ENCODE data around the gene KIAA1217.
"Not testable (repeated sequence)": the region's sequence is repeated elsewhere in the genome, so short reads cannot be mapped to it uniquely, and the experiment has no call there.

The KIAA1217 gene

DNA sequence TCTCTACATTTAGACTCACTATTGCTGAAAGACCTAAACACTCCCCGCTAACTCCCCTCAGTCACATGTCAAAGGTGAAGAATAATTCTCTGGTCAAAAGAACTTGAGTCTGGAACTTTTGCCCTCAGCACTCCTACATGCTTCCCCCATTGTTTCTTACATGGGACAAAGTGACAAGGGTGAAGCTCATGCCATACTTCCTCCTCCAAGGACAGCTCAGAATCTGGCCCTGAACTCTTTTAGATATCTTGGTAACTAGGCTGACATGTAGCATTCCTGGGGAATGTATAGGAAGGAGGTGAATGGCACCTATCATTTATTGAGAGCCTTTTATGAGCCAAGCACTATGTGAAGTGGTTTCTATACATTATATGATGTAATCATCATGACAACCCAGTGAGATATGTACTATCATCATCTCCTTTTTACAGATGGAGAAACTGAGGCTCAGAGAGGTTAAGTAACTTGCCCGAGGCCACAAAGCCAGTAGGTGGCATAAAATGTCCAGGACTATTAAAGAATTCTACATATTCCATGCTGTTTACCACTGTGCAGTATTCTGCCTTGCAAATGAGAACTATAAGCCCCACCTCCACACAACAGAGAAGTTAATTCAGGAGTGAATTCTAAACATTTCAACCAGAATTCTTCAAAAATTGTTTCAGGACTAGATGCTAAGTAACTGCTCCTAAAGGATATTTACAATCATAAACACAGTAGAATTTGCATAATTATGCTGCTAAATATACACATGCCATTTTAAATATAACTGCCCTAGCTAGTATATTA, 268.2 kb downstream of the KIAA1217 start:
- DNase-seq, result no peak

DNA sequence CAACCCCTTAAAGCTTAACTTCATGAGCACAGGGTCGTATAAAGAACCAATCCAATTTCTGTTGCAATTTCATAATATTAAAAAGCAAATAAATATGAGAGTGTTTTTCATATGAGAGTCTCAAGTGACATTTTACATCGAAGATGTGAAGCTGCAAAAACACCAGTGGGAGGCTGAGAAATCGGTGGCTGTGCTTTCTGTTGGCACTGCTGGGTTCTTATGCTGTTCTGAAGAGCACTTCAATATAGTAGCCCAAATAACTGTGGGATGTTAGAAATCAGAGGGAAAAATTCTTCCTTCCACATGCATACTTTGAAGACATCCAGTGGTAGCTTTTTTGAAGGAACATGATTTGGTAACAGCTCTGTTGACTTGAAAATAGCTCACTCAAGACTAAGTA, 269.0 kb downstream of the KIAA1217 start:
- DNase-seq, result no peak

DNA sequence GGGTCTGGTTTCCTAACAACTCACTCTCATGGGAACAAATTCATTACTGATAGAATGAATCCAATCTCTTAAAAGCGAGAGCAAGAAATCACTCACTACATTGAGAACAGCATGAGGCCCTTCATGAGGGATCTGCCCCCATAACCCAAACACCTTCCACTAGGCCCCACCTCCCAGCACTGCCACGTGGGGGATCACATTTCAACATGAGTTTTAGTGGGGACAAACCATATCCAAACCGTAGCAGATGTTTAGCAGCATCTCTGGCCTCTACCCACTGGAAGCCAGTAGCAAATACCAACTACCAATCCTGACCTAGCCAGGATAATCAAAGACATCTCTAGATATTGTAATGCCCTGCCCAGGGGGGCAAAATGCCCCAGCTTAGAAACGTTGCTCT, 270.9 kb downstream of the KIAA1217 start:
- DNase-seq, result no peak

DNA sequence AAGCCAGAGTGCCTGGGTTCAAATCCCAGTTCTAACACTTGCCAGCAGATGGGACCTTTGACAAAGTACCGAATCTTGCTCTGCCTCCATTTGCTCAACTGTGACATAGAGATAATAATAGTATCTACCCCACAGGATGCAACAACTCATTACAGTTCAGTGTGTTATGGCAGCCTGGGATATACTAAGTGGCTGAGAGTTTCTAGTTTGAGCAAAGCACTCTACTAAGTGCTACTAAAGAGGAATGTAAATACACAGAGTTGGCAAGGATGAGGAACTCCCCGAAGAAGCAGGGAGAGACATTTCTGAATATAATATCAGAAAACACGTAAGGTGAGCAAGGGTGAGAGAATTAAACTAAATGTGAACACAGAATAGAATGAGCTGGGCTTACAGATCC, 271.5 kb downstream of the KIAA1217 start:
- DNase-seq, result no peak

DNA sequence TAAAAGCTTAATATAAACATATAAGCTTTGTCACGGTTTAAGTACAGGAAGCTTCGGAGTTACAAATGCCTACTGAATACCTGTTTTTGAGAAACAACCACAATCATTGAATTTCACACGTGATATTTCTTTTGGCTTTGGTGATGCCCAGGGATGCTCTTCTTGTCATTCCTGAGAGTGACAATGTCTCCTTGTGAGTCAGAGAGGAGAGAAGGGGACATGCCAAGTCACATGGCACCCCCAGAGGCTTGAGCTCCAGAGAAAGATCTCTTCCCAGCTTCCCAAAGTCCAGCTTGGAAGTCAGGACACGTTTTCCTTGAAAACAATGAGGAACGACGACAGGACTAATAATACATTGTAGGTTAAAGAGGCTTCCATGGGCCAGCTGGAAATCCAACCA, 272.3 kb downstream of the KIAA1217 start:
- no peak for DNase-seq

DNA sequence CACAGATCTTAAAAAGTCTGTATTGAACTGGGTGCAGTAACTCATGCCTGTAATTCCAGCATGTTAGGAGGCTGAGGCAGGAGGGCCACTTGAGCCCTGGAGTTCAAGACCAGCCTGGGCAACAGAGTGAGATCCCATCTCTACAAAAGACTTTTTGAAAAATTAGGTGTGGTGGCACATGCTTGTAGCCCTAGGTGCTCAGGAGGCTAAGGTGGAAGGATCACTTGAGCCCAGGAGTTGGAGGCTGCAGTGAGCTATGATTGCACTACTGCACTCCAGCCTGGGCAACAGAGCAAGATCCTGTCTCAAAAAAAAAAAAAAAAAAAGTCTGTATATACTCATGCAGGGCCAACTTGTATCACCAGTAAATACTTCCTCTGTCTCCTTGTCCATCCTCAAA, 273.8 kb downstream of the KIAA1217 start:
- DNase-seq, result not testable (repeated sequence)

DNA sequence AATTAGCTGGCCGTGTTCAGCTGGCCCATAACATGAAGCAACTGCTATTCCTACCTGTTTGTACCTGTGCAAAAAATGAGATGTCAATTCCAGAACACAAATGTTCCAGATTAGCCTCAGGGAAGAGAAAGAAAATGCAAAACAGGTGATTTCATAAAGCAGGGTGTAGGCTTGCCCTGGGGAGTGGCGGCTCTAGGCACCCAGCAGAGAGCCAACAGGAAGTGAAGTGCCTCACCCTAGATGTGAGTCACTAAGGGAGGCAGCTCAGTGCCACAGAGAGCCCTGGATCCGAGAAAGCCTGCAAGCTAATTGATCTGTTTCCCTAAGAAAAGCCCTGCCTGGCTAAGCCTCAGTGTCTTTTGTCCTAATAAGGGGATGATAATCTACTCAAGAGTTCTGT, 274.8 kb downstream of the KIAA1217 start:
- DNase-seq, result no peak

DNA sequence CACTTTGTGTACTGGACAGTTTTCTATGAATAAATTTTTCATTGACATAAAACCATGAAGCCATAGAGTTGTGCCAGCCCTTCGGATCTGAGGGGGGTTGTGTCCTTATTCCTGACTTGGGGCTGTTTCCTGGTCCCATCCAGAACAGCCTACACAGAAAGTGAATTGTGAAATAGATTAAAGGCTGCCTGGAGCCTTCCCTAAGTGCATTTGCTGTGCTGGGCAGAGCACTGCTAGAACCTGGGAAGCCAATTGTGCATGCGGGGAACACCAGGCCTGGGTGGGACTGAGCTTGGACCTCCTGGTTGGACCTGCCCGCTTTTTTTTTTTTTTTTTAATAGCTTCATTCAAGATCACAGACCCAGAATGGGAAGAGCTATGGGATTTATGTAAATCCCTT, 275.8 kb downstream of the KIAA1217 start:
- no peak for DNase-seq

DNA sequence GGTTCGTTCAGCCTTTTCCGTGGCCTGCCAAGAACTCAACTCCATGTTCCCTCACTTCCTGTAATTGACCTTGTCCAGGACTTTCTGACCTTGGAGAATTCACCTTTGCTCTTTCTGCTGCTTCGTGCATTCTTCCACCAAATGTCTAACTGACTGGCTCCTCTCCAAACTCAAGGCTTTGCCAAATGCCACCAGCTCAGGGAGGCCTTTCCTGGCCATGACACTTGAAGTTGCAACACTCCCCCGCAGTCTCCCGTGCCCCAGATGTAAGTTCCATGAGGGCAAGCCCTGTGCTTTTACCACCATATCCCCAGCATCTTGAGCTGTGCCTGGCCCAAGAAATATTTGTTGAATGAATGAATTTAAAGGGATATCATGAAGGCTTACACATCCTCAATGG, 276.4 kb downstream of the KIAA1217 start:
- no peak for DNase-seq

DNA sequence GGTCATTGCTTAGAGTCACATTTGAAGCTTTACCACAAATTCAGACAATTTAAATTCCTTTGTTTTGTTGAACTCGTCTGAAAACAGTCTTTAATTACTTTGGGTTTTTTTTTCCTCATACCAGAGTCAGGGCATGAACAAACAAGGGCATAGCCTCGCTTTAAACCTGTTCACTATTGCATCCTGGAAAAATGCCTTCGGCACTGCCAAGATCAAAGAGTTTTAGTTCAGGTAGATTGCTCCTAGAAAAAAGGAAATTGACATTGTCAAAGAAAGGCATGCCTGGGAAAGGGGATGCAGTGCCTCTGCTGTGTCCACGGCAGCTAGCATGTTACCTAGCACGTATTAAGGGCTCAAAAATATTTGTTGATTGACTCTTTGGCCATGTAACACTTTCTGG, 279.7 kb downstream of the KIAA1217 start:
- no peak for DNase-seq

DNA sequence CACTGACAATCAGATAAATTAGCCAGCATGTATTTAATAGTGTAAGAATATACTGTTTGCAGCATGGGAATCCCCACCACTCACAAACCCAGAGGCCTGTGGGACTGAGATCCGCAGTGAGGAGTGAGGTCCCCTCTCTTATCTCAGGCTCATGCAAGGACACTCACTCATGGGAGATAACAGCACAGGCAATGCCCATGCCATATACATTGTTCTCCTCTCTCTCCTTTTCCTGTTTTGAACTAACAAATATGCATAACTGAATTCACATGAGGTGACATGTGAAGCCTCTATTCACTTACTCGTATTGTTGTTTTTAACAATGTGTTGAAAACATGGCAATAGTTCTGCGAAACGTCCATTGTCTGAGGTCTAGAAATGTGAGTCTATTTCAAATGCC, 284.2 kb downstream of the KIAA1217 start:
- DNase-seq, result no peak

DNA sequence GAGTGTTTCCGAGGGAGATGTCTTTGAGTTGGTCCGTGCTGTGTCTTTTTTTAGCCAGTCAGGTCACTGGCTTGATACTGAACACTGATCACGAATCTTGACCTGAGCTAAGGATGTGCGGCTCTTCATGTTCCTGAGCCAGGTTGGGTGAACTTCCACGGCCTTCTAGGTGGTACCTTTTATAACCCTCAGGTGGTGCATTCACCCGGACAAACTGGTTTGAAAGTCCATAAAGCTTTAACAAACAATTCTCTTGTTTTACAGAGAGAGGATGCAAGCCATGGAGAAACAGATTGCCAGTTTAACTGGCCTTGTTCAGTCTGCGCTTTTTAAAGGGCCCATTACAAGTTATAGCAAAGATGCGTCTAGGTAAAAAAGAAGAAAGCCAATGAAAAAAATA, 285.3 kb downstream of the KIAA1217 start:
- DNase-seq, result no peak

DNA sequence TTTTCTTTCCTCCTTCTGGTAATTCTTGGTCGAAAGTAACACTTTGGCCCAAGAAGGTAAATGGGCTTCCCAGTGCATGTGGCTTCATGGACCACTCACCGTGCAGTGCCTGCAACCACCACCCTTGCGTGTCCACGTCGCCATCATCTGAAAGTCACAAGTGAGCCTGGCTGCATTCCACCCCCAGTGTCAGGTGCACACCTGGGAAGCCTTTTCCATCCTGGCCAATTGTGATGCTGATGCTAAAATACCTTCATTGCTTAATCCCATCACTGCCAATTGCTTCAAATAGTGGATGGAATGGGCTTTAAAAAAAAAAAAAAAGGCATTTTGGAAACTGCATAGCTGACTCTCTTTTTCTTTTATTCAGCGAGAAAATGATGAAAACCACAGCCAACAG, 285.8 kb downstream of the KIAA1217 start:
- DNase-seq, result no peak

DNA sequence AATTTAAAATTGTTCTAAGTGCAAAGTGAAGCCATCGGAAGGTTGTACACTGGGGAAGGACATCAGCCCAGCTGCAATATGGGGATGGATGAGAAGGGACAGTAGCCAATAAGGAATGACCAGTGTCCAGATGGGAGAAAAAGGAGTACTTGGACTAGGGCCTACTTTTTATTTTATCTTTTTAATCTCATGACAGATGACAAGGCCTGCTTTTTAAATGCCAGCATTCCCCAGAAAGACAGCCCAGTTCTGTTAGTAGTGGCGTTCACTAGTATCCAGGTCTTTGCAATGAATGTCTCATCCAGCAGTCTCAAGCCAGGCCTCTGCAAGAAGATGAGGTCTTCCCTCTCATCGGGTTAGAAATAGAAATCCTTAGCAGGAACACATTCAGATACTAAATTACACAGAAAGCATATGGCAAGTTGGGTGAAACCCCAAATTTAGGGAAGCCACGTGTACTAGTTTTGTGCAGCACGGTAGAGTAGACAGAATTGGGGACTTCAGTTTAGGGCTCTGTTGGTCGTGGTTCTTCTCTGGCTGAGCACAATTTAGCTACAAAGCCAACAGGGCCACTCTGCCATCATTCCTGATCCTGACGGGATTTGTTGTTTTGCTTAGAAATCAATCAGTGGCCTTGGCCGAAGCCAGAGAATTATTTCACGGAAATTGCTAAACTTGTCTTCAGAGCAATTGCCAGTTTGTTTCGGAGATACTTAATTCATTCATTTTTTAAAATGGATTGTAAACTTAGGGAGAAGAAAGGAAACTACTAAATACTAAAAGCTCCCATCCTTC, 286.9 kb downstream of the KIAA1217 start:
- DNase-seq, result no peak

DNA sequence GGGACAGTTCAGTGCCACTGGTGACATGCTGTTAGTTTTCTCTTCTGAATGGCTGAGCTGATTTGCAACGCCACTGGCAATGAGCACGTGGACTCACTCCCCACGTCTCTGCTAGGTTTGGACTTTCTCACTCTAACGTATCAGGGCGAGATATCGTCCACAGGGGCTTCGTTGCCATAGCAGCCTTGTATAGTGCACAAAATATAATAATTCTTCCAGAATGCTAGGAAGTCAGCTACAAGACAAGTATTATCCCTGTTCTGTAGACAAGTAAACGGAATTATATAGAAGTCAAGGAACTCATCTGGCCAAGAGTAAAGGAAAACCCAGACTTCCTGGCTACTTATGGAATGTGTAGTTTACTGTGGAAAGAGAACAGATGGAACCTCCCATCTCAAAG, 288.0 kb downstream of the KIAA1217 start:
- DNase-seq, result no peak

DNA sequence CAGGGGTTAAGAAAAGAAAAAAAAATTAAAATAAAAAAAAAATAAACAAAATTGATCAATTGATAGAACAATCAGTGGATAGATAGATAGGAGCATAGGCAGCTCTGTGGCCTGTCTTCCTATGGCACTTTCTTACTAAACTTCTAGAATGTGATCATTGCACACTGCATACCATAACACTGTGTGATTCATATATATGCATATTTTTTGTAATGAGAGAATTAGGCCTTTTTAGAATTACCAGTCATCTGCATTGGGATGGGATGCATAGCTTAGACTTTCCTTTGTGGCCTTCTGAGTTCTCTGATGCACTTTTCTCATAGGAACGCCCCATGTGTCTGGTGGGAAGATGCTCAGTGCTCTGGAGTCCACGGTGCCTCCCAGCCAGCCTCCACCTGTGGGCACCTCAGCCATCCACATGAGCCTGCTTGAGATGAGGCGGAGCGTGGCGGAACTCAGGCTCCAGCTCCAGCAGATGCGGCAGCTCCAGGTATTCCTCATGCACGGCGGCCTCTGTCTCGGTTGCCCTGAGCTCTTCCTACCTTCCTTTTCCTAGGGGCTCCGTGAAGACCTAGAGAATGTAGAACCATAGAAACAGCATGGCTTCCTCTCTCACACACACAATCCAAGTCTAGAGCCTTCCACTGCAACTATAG, 292.2 kb downstream of the KIAA1217 start:
- DNase-seq, result no peak

DNA sequence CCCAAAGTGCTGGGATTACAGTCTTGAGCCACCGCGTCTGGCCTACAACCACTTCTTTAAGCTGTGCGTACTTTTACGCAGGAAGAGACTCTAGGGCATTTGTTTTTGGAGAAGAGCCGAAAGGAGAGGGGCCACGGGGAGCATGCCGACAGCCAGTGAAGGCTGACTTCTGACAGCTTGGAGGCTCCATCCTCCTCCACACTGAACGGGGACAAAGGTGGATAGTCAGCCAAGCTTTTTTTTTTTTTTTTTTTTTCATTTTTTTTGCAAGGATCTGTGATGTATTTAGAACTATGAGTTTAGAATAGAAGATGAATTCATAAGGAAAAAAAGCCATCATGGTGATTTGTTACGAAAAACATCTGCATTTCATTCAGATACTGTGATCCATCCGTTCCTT, 293.1 kb downstream of the KIAA1217 start:
- DNase-seq, result no peak

DNA sequence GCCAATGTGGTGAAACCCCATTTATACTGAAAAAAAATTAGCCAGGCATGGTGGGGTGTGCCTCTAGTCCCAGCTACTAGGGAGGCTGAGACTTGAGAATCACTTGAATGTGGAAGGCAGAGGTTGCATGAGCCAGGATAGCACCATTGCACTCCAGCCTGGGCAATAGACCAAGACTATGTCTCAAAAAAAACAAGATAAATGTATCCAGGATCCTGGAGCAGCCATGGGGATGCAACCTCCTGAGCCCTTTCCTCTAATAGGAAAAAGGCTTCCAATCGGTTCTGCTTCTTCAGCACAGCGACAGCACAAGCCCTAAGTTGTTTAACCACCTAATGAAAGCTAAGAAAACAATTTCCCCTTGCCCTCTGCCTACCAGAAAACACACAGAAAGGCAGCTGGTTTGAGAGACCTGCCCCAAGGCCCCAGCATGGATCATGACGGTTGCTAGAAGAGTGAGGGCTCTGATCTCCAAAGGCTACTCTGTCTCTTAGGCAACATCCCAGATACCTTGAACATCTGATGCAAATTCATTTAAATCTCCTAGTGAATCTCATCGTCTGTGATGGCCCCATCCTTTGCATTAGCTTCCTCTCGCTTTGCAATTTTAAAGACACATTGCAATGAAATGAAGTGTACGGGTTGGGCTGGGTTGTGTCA, 294.0 kb downstream of the KIAA1217 start:
- DNase-seq, result no peak

DNA sequence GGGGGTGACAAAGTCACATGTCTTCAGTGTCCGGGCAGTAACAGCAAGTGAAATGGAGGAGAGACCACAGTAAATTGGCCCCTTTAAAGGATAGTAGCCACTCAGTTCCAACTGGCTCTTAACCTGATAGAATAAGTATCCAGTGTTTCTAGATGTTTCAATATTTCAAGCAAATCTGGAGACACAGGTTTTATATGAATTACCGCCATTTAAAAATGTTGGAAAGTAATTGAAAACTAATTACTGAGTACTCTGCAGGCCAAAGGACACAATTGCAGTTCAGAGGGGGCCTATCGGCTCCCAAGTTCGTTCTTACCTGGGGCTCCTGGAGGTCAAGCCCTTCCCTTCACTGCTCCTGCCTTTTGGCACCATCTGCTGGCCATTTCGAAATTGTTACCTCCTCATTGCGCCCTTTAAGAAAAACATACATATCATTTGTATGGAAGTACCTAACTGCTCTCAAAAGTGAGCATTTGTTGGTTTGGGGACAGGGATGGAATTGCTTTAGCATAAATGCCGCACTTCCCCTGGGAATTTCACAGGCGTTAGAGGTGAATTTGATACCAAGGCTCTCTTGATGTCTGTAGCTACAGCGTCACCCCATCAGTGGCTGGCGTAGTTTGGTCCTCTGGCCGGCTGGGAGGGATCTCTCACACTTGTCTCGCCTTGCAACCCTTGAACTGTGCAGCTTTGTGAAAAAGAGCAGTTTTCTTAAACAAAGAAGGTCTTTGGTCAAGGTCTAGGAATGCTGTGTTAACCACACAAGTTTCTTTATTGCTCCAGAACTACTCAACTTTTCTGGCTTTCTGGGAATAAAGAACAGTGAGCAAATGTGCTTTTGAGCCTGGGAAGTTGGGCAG, 294.8 kb downstream of the KIAA1217 start:
- DNase-seq, result no peak

DNA sequence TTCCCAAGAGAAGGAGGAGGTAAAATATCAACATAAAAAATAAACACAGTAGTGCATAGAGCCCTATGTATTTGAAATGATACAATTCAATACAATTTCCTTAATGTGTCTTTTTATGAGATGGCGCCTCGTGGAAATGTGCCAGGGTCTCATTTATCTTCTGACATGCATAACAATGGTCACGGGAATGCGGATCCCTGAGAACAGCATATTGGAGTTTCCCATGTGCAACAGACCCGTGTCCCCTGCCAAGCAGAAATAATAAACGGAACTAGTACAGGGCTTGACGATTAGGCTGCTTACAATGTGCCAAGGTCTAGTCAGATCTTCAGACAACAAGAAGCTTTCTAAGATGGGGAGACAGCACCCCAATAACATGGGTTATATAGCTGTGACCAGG, 296.8 kb downstream of the KIAA1217 start:
- no peak for DNase-seq

DNA sequence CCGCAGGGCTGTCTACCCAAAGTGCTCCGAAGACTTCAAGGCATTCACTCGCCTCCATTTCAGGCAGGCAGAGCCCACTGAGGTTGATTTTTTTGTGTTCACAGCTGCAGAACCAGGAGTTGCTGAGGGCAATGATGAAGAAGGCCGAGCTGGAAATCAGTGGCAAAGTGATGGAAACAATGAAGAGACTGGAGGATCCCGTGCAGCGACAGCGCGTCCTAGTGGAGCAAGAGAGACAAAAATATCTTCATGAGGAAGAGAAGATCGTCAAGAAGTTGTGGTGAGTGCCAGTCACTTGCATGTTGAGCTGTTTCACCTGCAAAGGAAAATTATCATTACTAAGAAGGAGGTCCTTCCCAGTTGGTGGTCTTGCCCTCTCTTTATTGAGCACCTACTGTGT, 304.2 kb downstream of the KIAA1217 start:
- DNase-seq, result no peak

DNA sequence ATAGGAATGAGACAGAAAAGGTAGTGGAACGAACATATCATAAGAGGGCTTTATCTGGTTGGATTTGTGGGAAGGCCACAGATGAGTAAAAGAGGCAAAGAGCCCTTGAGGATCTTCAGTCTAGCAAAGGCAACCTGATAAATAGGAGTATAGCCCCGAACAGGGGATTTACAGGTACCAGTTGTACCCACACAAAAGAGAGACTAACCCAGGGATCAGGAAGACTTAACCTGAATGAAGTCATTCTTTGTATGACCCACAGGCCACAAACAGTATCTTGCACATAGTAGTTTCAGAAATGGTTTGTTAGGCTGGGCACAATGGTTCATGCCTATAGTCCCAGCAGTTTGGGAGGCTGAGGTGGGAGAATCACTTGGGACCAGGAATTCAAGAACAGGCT, 306.5 kb downstream of the KIAA1217 start:
- DNase-seq, result no peak

Data from KG1 (cell line).